ENCODE data around the gene CDH4.

Gene CDH4

GRCh38 chr20:61556673-61557072 is 304.6 kb downstream of the CDH4 start:
- no peak for DNase-seq (ENCODE audit: low read depth in 2 of 2)

GRCh38 chr20:61557621-61558020 is 305.6 kb downstream of the CDH4 start:
- DNase-seq (ENCODE audit: low read depth in 2 of 2) = no peak

GRCh38 chr20:61558726-61559125 is 306.7 kb downstream of the CDH4 start:
- DNase-seq (ENCODE audit: low read depth in 2 of 2) = no peak

DNA sequence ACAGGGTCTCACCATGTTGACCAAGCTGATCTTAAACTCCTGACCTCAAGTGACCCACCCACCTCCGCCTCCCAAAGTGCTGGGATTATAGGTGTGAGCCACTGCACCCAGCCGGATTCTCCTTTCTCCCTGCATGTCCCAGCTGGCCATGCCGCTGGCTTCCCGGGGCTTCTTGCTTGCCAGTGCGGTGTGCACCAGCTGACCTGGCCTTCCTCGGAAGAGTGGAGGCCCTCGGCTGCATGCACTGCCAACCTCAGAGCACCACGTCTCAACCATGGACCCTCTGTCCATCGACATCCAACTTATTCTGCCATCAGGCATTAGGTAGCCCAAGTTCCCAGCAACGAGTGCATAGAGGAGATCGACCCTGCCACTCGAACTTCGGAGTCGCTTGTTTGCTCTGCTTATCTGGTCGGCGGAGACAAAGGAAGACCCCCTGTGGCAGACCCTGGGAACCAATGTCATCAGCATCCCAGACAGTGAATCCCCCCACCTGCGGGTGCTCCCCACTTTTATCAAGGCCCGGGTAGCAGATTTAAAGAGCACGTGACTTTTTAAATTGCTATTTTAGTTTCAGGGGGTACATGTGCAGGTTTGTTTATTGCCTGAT is 307.8 kb downstream of the CDH4 start:
- DNase-seq (ENCODE audit: low read depth in 2 of 2) = no peak

- no peak for DNase-seq (ENCODE audit: low read depth in 2 of 2)
Measured at GRCh38 chr20:61560361-61560853, 308.3 kb downstream of the CDH4 start.

- no peak for DNase-seq (ENCODE audit: low read depth in 2 of 2)
Measured at GRCh38 chr20:61561111-61561830, 309.2 kb downstream of the CDH4 start.

DNA sequence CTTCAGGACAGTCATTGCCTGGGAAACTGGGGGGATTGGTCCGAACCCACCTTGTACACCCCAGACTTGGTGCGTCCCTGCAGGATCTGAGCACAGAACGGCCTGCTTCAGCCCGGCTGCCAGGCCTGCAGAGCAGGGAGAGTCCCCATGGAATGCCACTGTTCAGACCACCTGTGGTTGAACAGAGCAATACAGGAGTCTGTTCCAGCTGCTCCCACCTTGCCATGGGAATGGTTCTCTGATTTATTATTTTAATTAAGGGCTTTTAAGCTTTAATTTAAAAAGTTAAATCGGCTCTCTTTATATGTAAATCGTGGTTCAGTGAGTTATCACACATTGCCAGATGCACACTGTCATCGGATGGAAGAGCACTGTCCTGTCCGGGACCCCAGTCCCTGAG is 310.4 kb downstream of the CDH4 start:
- DNase-seq (ENCODE audit: low read depth in 2 of 2) = no peak

DNA sequence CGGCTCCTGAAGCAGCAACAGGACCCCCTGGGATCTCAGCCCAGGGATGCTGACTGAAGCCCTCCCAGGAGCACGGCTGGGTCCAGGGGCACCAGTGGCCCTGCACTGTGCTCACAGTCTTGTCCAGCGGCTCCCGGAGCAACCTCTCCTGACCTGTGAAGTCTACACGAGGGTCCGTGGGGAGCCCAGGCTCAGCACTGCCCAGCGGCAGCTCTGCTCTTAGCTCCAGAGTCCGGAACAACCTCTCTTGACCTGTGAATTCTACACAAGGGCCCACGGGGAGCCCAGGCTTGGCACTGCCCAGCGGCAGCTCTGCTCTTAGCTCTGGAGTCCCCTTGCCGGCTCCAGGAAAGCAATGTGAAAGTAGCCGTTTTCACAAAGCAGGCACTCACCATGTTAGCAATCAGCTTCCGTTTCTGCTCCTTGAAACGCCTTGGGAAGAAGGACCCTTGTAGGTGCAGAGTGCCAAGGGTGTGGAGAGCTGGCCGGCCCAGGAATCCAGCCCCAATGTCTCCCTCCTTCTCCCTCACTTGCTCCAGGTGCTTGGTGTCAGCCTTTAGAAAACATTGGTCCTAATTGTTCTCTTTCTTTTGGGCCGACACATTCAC is 310.9 kb downstream of the CDH4 start:
- DNase-seq (ENCODE audit: low read depth in 2 of 2) = no peak

DNA sequence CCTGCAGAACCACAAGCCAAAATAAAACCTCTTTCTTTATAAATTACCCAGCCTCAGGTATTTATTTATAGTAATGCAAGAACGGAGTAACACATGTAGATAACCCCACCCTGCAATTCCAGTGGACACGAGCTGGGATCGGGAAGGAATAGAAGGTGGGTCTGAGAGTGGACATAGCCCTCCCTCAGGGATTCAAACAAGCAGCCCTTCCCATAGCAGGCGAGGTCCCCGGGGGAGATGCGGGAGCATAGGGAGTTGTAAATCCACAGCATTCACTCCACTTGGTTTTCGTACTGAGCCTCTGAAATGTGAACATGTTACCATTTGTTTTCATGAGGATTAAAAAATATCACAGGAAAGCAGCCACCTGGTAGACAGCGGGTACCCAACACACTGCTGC is 312.6 kb downstream of the CDH4 start:
- no peak for DNase-seq (ENCODE audit: low read depth in 2 of 2)

GRCh38 chr20:61565791-61566190 is 313.7 kb downstream of the CDH4 start:
- no peak for DNase-seq (ENCODE audit: low read depth in 2 of 2)

- no peak for DNase-seq (ENCODE audit: low read depth in 2 of 2)
Measured at GRCh38 chr20:61566691-61567090, 314.6 kb downstream of the CDH4 start.

GRCh38 chr20:61567204-61567603 is 315.1 kb downstream of the CDH4 start:
- no peak for DNase-seq (ENCODE audit: low read depth in 2 of 2)

DNA sequence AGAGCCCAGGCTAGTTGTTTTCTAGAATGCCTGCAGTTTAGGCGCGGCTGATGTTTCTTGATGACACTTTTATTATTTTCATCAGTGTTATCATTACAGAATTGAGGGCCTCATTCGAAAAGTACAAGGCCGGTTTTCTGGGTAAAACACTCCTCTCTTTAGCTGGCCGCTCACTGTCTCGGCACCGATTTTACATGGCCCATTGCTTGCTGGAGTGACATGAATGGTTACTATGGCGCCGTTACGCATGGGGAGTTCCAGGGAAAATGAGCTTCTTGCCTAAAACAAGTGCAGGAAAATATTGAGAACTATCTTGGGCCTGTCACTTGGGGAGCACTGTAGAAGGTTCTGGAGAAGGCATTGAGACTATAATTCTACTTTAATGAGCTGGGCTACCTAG is 317.8 kb downstream of the CDH4 start:
- DNase-seq (ENCODE audit: low read depth in 2 of 2) = no peak

DNA sequence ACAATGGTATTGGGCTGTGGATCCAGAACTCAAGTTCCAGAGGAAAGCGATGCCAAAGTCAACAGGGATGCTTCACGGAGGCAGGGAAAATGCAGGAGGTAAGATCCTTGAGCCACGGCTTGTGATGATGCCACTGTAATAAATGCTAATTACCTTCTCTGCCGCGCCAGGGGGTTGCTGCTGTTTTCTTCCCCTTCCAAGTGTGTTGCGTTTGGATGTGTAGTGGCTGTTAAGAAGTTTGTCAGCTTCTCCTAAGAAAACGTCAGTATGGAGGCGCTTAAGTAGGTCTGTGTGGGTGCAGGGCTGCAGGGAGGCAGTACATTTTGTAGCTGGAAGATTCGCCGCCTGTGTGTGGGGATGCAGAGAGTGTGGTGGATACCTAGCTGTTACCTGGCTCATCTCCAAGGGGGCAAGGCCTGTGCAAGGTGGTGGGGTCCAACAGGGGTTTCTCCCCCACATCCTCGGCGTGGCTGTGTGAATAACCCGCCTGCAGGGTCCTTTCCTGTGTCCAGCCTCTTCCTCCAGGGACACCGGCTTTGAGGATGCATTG is 318.7 kb downstream of the CDH4 start:
- no peak for DNase-seq (ENCODE audit: low read depth in 2 of 2)

DNA sequence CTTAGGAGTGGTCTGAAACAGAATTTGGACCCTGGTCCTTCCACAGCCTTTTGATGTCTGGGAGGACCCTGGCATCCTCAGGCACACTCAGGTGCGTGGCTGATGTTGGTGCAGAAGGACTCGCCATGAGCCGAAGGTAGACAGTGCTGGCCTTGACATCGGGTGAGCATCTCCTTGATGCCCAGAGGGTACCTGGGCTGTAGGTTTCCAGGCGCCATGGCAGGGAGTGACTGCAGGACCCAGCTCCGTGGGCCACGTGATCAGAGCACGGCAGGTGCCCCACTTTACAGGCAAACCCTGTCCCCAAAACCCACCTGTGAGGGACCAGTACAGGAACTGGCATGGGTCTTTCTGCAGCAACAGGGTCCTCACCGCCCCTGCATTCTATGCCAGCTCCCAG is 319.2 kb downstream of the CDH4 start:
- DNase-seq (ENCODE audit: low read depth in 2 of 2) = no peak

DNA sequence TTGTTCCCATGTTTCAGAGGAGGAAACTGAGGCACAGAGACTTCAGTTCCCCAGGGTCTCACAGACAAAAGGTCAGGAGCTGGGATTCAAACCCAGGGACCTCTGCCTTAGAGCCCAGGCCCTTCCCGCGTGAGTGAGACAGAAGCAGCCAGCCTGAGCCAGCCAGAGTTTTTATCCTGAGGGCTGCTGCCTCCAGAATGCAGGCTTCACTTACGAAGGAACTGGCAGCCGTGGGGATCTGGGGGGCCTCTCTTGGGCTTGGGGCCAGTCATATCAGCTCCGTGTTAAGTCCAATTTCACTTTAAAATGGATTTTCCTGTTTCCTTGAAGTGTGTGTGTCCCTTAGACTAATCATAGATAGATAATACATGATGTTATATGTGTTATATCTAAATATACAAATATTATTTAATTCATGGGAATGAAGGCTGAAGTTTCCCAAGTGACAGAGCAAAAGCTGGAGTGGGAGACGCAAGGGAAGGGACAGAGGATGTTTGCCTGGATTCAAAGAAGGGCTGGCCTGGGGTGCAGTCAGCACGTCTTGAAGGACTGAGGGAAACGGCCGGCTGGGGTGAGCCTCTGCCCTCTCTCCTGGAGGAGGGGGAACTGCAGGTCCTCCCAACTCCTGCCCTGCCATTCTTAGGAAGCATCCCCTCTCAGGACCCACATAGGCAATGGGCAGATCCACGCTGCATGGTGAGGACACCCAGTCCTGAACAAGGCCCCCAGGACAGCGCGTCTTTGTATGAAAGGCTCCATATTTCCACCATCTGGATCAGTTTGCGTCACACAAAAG is 320.1 kb downstream of the CDH4 start:
- no peak for DNase-seq (ENCODE audit: low read depth in 2 of 2)

DNA sequence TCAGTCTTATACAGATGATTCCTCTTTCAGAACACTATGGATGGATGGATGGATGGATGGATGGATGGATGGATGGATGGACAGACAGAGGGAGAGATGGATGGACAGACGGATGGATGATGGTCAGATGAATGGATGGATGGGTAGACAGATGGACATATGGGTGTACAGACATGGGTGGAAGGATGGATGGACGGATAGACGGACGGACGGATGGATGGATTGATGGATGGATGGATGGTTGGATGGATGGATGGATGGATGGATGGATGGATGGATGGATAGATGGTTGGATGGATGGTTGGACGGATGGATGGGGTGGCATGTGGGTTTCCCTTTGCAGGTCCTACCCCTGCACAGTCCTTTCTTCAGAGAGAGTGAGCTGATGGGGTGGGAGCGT is 320.7 kb downstream of the CDH4 start:
- no peak for DNase-seq (ENCODE audit: low read depth in 2 of 2)

- DNase-seq (ENCODE audit: low read depth in 2 of 2) = no peak
Measured at GRCh38 chr20:61573415-61574305, 321.6 kb downstream of the CDH4 start.

DNA sequence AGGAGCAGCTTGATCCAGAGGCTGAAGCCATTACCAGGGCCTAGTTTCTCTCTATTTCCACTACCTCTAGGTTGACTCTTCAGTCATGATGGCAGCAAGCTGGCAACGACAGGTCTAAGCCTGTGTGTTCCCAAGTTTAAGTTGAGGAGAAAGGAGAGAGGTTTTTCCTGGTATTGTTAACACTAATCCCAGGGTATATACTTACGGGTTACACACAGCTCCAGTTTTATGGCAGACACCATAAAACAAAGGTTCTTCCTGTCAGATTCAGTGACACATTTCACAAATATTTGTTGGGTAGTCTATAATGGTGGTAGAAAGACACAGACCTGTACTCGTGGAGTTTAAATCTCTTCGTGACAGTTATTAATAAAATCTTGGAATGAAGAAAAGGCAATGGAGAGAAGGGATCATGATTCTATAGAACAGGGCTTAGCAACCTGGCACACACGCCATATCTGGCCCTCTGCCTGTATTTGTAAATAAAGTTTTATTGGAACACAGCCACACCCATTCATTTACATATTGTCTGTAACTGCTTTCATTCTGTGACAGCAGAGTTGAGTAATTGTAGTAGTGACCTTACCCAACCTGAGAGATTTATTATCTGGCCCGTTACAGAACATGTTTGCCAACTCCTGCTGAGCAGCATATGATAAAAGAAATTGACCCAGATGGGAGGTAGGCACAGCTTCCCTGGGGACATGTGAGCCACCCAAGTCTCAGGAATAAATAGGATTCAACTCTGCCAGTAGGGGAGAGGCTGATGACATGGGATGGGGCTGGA is 323.3 kb downstream of the CDH4 start:
- DNase-seq (ENCODE audit: low read depth in 2 of 2) = no peak

DNA sequence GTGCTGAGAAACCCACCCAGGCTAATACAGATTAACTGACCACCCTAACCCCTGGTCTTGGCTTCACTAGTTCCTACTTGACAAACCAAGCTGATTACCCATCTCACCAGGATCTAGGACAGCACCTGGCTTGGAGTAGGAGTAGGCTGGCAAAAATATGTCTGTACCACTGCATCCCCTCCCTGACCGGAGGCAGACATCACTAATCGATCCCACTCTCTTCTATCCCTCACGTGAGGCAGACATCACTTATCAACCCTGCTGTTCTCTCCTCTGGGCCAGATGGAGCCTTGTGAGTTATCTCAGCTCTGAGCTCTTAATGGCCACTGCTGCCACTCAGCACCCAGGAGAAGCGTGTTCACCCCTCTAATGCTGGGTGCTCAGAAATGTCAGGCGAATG is 324.3 kb downstream of the CDH4 start:
- no peak for DNase-seq (ENCODE audit: low read depth in 2 of 2)
